ENCODE results near the gene TSLP. TPM values are rescaled to one million over a fixed set of nuclear protein-coding genes. Genes with fewer than 3 reads are reported as not detected.

Gene TSLP
- total and polyA plus RNA-seq, 2 of the 4 experiments (the other 2 are of a cell fraction), result 0.54 to 1.6 TPM

DNA sequence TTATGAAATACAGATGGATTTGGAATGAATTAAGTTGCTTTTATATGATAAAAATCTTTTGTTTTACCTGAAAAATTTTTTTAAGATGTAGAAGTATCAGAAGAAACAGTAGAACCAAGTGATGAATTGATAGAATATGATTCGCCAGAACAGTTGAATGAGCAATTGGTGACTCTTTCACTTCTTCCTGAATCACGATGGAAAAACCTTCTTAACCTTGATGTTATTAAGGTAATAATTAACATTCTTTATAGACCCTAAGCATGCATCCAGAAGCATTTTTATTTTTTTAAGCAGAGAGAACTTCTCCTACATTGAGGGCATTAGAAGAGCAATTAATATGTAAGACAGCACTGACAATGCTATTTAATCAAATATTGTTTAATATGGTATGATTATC, 49.4 kb downstream of the TSLP start:
- H2BK5ac ChIP-seq (ENCODE audit: low read depth, low read length, poor library complexity, severe bottlenecking), result no peak overlapping the region
- in situ Hi-C loops (cut with MboI; ENCODE audit: low sequenced_read_pairs) (no loop called here), intact Hi-C loops (cut with micrococcal nuclease) (no loop called here), dilution Hi-C loops (cut with HindIII; ENCODE audit: low sequenced_read_pairs, unreplicated experiment) (no loop called here)
- H3K4me3 ChIP-seq (ENCODE audit: insufficient read depth, low read depth, low read length), result no peak overlapping the region
- BruUV-seq (replicated peaks), result no TSS peak
- WGBS, 2 experiments (ENCODE audit: extremely low coverage in 2 of 2, insufficient read length in 1 of 2), result no CpG with 5 or more reads among the region's 2 CpGs
- no peak for ATAC-seq (ENCODE audit: low read depth)
- no peak for DNase-seq
- no peak overlapping the region for H4K91ac ChIP-seq (ENCODE audit: insufficient read depth, low read depth, low read length)
- no peak overlapping the region for H4K5ac ChIP-seq (ENCODE audit: low read depth, low read length)
- no peak overlapping the region for H3K9ac ChIP-seq (ENCODE audit: low read depth, low read length)
- H3K9me1 ChIP-seq (ENCODE audit: insufficient read depth, low read length), result no peaks in the 10 kb centered on the region
- H3K27ac ChIP-seq (ENCODE audit: insufficient read depth, low read length), result no peak overlapping the region
- no peak overlapping the region for H3K4ac ChIP-seq (ENCODE audit: low read depth, low read length)
- TF ChIP-seq CTCF (conservative IDR thresholded peaks at IDR 0.05; ENCODE audit: low read depth, low read length) (no peak), CEBPB (IDR thresholded peaks at IDR 0.05; ENCODE audit: low read depth, low read length) (no peak), RCOR1 (IDR thresholded peaks at IDR 0.05; ENCODE audit: insufficient replicate concordance, low read length) (no peak), NFE2L2 (IDR thresholded peaks at IDR 0.05; ENCODE audit: low read depth, low read length) (no peak), RAD21 (IDR thresholded peaks at IDR 0.05; ENCODE audit: low read length) (no peak), MAFK (IDR thresholded peaks at IDR 0.05; ENCODE audit: low read depth, low read length) (no peak), FOS (IDR thresholded peaks at IDR 0.05; ENCODE audit: low read depth, low read length) (no peak), RFX5 (IDR thresholded peaks at IDR 0.05; ENCODE audit: low read depth, low read length) (no peak), ELK1 (IDR thresholded peaks at IDR 0.05; ENCODE audit: borderline replicate concordance, low read depth, low read length) (no peak)
- H4K8ac ChIP-seq (ENCODE audit: low read depth in 2 of 2, low read length in 2 of 2), result no peak overlapping the region
- H2BK20ac ChIP-seq (ENCODE audit: low read depth, low read length), result no peak overlapping the region
- H3K4me2 ChIP-seq (ENCODE audit: low read depth, low read length), result no peak overlapping the region
- no peak overlapping the region for H3K14ac ChIP-seq (replicated peaks; ENCODE audit: low read depth, low read length)
- H3K27me3 ChIP-seq (ENCODE audit: control insufficient read depth, insufficient read depth, low read length), result no peaks in the 10 kb centered on the region
- no peaks in the 10 kb centered on the region for H3K9me3 ChIP-seq (ENCODE audit: control insufficient read depth, insufficient read depth, low read length)
- peaks cover 10 to 14% of the 10 kb centered on the region in 2 experiments for H3K79me1 ChIP-seq (ENCODE audit: low read depth in 1 of 2, low read length in 2 of 2)
- H2AK9ac ChIP-seq (replicated peaks; ENCODE audit: low read depth, low read length, poor library complexity), result no peak overlapping the region
- H4K20me1 ChIP-seq (ENCODE audit: insufficient read depth, low read length), result no peaks in the 10 kb centered on the region; the same call in 1 of the 2 replicates
- H3K36me3 ChIP-seq (ENCODE audit: control insufficient read depth, insufficient read depth, low read length), result peaks cover 19% of the 10 kb centered on the region
- no peak overlapping the region for H2BK15ac ChIP-seq (ENCODE audit: low read depth, low read length)
- H2BK120ac ChIP-seq (ENCODE audit: low read depth, low read length), result no peak overlapping the region
- CTCF ChIA-PET, result no interaction called here
- no peak overlapping the region for H3K56ac ChIP-seq (ENCODE audit: extremely low read depth, insufficient read depth, low read length)
- H2AFZ ChIP-seq (replicated peaks; ENCODE audit: low read length, poor library complexity), result no peak overlapping the region
- H3K18ac ChIP-seq (ENCODE audit: low read depth, low read length), result no peak overlapping the region
- POLR2A ChIA-PET (ENCODE audit: unreplicated experiment), result no interaction called here
- no peak overlapping the region for H3K23ac ChIP-seq (ENCODE audit: low read depth, low read length)
- no peak overlapping the region for H2AK5ac ChIP-seq (ENCODE audit: low read depth, low read length)
- H3K4me1 ChIP-seq (ENCODE audit: control insufficient read depth, insufficient read depth, low read length), result peaks cover 1% of the 10 kb centered on the region; the same call in 1 of the 2 replicates
